Measurements from ENCODE around the gene ZBTB4.

Gene ZBTB4, protein sequence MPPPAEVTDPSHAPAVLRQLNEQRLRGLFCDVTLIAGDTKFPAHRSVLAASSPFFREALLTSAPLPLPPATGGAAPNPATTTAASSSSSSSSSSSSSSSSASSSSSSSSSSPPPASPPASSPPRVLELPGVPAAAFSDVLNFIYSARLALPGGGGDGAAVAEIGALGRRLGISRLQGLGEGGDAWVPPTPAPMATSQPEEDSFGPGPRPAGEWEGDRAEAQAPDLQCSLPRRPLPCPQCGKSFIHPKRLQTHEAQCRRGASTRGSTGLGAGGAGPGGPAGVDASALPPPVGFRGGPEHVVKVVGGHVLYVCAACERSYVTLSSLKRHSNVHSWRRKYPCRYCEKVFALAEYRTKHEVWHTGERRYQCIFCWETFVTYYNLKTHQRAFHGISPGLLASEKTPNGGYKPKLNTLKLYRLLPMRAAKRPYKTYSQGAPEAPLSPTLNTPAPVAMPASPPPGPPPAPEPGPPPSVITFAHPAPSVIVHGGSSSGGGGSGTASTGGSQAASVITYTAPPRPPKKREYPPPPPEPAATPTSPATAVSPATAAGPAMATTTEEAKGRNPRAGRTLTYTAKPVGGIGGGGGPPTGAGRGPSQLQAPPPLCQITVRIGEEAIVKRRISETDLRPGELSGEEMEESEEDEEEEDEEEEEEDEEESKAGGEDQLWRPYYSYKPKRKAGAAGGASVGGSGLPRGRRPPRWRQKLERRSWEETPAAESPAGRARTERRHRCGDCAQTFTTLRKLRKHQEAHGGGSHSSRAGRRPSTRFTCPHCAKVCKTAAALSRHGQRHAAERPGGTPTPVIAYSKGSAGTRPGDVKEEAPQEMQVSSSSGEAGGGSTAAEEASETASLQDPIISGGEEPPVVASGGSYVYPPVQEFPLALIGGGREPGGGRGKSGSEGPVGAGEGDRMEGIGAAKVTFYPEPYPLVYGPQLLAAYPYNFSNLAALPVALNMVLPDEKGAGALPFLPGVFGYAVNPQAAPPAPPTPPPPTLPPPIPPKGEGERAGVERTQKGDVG

GRCh38 chr17:7479213-7480088 is at the start of gene ZBTB4:
ZBTB4 (minus strand) TSS chr17:7479631; CDS start chr17:7466801, 12,830 bp downstream.
- DNase-seq (ENCODE audit: low read depth): no peak
- H3K4me3 ChIP-seq (ENCODE audit: control insufficient read depth, low read depth, low read length): peak within 1 kb of the TSS; percentile 52
- no peak for TF ChIP-seq CTCF (IDR thresholded peaks at IDR 0.05; ENCODE audit: control insufficient read depth, insufficient read depth, low read depth, low read length, missing control alignments)

GRCh38 chr17:7528842-7529241 is 49.4 kb upstream of the ZBTB4 start:
- no peak for TF ChIP-seq CTCF (IDR thresholded peaks at IDR 0.05; ENCODE audit: control insufficient read depth, insufficient read depth, low read depth, low read length, missing control alignments)
- DNase-seq (ENCODE audit: low read depth): no peak
- no peak overlapping the region for H3K4me3 ChIP-seq (ENCODE audit: control insufficient read depth, low read depth, low read length)

- H3K4me3 ChIP-seq (ENCODE audit: control insufficient read depth, low read depth, low read length): no peak overlapping the region
- peak; percentile 45 for TF ChIP-seq CTCF (IDR thresholded peaks at IDR 0.05; ENCODE audit: control insufficient read depth, insufficient read depth, low read depth, low read length, missing control alignments)
- no peak for DNase-seq (ENCODE audit: low read depth)
These were observed 43.6 kb upstream of the ZBTB4 start for GRCh38 chr17:7523033-7523432.

DNA sequence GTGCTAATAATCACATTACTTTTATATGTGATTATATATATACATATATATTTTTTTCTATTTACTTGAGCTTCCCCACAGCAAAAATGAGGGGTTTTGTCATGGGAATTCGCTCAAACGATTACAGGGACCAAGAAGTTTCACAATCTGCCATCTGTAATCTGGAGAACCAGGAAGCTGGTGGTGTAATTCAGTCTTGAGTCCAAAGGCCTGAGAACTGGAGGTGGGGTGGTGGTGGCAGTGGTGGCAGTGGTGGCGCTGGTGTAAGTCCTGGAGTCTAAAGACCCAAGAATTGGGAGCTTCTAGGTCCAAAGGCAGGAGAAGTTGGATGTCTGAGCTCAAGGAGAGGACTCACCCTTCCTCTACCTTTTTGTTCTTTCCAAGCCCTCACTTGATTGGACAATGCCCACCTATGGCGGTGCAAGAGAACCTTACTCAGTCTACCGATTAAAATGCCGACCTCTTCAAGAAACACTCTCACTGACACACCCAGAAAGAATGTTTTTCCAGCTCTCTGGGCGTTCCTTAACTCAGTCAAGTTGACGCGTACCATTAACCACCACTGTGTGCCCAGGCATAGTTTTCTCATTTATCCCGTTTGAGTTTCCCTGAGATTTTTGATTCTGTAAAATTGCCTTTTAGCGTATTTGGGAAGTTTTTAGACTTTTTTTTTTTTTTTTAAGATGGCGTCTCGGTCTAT is 36.6 kb upstream of the ZBTB4 start:
- no peak for TF ChIP-seq CTCF (IDR thresholded peaks at IDR 0.05; ENCODE audit: control insufficient read depth, insufficient read depth, low read depth, low read length, missing control alignments)
- DNase-seq (ENCODE audit: low read depth): no peak
- H3K4me3 ChIP-seq (ENCODE audit: control insufficient read depth, low read depth, low read length): no peak overlapping the region

- H3K4me3 ChIP-seq (ENCODE audit: control insufficient read depth, low read depth, low read length): no peak overlapping the region
- no peak for DNase-seq (ENCODE audit: low read depth)
- no peak for TF ChIP-seq CTCF (IDR thresholded peaks at IDR 0.05; ENCODE audit: control insufficient read depth, insufficient read depth, low read depth, low read length, missing control alignments)
These were observed 34.5 kb upstream of the ZBTB4 start for GRCh38 chr17:7513850-7514419.

All from AG09309 (cell line).